ENCODE data around the gene SLC22A1.

DNA sequence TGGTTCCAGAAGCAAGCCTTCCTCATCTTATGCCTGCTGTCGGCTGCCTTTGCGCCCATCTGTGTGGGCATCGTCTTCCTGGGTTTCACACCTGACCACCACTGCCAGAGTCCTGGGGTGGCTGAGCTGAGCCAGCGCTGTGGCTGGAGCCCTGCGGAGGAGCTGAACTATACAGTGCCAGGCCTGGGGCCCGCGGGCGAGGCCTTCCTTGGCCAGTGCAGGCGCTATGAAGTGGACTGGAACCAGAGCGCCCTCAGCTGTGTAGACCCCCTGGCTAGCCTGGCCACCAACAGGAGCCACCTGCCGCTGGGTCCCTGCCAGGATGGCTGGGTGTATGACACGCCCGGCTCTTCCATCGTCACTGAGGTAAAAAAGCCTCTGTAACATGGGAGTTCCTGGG is 366 bp downstream of the SLC22A1 start:
- no peak for TF ChIP-seq RAD21 (IDR thresholded peaks at IDR 0.05; ENCODE audit: low read depth)
- TF ChIP-seq, protein P1, sequence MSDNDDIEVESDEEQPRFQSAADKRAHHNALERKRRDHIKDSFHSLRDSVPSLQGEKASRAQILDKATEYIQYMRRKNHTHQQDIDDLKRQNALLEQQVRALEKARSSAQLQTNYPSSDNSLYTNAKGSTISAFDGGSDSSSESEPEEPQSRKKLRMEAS (IDR thresholded peaks at IDR 0.05), result no peak
- TF ChIP-seq CREB1 (IDR thresholded peaks at IDR 0.05; ENCODE audit: low read depth), result no peak

Measured in Ishikawa (cell line).